Measurements from ENCODE around the gene ZNF3.

Gene ZNF3

GRCh38 chr7:100049441-100050291 lies 31.9 kb downstream of the ZNF3 start, which contains the start of gene ZSCAN21:
ZSCAN21 (plus strand) TSS chr7:100049774; CDS start chr7:100057007, 7,233 bp downstream.
- peak; percentile 93 for DNase-seq

GRCh38 chr7:100048680-100049079 lies 32.8 kb downstream of the ZNF3 start:
- DNase-seq = peak; percentile 51

GRCh38 chr7:100044718-100045117 lies 36.8 kb downstream of the ZNF3 start:
- DNase-seq = peak; percentile 85

GRCh38 chr7:100040575-100040974 lies 40.9 kb downstream of the ZNF3 start:
- DNase-seq = no peak

- no peak for DNase-seq
Measured at GRCh38 chr7:100038326-100038725, 43.2 kb downstream of the ZNF3 start.

GRCh38 chr7:100035876-100036275 lies 45.6 kb downstream of the ZNF3 start:
- no peak for DNase-seq

- DNase-seq = no peak
Measured at GRCh38 chr7:100034871-100035510, 46.5 kb downstream of the ZNF3 start.

GRCh38 chr7:100033526-100033925 lies 48.0 kb downstream of the ZNF3 start:
- DNase-seq = no peak

- DNase-seq = no peak
Measured at GRCh38 chr7:100029596-100029995, 51.9 kb downstream of the ZNF3 start.

- no peak for DNase-seq
Measured at GRCh38 chr7:100027197-100027596, 54.3 kb downstream of the ZNF3 start.

- DNase-seq = no peak
Measured at GRCh38 chr7:100024020-100024619, 57.4 kb downstream of the ZNF3 start.

GRCh38 chr7:100023526-100023925 lies 58.0 kb downstream of the ZNF3 start:
- no peak for DNase-seq

GRCh38 chr7:100022621-100023020 lies 58.9 kb downstream of the ZNF3 start:
- DNase-seq = no peak

- no peak for DNase-seq
Measured at GRCh38 chr7:100021297-100021696, 60.2 kb downstream of the ZNF3 start.
